Measurements from ENCODE around the gene ARL15. TPM values are rescaled to one million over a fixed set of nuclear protein-coding genes. Genes with fewer than 3 reads are reported as not detected.
"Not testable (repeated sequence)": the region's sequence is repeated elsewhere in the genome, so short reads cannot be mapped to it uniquely, and the experiment has no call there.

ARL15 gene
- total RNA-seq, 1 donor from 2014 or later: 29.5 TPM

GRCh38 chr5:54049963-54050362, 260.4 kb downstream of the ARL15 start:
- H3K27me3 ChIP-seq: no peaks in the 10 kb centered on the region
- TF ChIP-seq, protein P1, sequence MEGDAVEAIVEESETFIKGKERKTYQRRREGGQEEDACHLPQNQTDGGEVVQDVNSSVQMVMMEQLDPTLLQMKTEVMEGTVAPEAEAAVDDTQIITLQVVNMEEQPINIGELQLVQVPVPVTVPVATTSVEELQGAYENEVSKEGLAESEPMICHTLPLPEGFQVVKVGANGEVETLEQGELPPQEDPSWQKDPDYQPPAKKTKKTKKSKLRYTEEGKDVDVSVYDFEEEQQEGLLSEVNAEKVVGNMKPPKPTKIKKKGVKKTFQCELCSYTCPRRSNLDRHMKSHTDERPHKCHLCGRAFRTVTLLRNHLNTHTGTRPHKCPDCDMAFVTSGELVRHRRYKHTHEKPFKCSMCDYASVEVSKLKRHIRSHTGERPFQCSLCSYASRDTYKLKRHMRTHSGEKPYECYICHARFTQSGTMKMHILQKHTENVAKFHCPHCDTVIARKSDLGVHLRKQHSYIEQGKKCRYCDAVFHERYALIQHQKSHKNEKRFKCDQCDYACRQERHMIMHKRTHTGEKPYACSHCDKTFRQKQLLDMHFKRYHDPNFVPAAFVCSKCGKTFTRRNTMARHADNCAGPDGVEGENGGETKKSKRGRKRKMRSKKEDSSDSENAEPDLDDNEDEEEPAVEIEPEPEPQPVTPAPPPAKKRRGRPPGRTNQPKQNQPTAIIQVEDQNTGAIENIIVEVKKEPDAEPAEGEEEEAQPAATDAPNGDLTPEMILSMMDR (IDR thresholded peaks at IDR 0.05): no peak
- no peaks in the 10 kb centered on the region for H3K36me3 ChIP-seq
- H3K27ac ChIP-seq: no peak overlapping the region
- H3K4me1 ChIP-seq: no peaks in the 10 kb centered on the region
- no peak overlapping the region for H3K4me3 ChIP-seq
- ATAC-seq: no peak
- intact Hi-C loops (cut with DNase I): no loop called here
- no peak for DNase-seq
- H3K9me3 ChIP-seq: no peaks in the 10 kb centered on the region

- intact Hi-C loops (cut with DNase I): no loop called here
- H3K4me1 ChIP-seq: no peaks in the 10 kb centered on the region
Observed at GRCh38 chr5:54049144-54049543, 261.2 kb downstream of the ARL15 start.

GRCh38 chr5:54045077-54045792, 265.1 kb downstream of the ARL15 start:
- Histone ChIP-seq H3K36me3 (no peaks in the 10 kb centered on the region), H3K4me1 (no peaks in the 10 kb centered on the region), H3K4me3 (no peak overlapping the region), H3K27ac (no peak overlapping the region), H3K9me3 (no peaks in the 10 kb centered on the region), H3K27me3 (no peaks in the 10 kb centered on the region)
- TF ChIP-seq, protein P1 (IDR thresholded peaks at IDR 0.05): no peak
- ATAC-seq: peak; percentile 45
- no peak for DNase-seq
- intact Hi-C loops (cut with DNase I): no loop called here

More at GRCh38 chr5:54049144-54049543, 261.2 kb downstream of the ARL15 start:
- ATAC-seq (no peak), DNase-seq (no peak)
- Histone ChIP-seq H3K27me3 (no peaks in the 10 kb centered on the region), H3K9me3 (no peaks in the 10 kb centered on the region), H3K27ac (no peak overlapping the region), H3K4me3 (no peak overlapping the region), H3K36me3 (no peaks in the 10 kb centered on the region)
- TF ChIP-seq, protein P1 (IDR thresholded peaks at IDR 0.05): no peak

- H3K9me3 ChIP-seq; H3K27me3 ChIP-seq; H3K36me3 ChIP-seq; H3K27ac ChIP-seq; H3K4me3 ChIP-seq; intact Hi-C loops (cut with DNase I); H3K4me1 ChIP-seq; DNase-seq; ATAC-seq: not testable (repeated sequence)
Observed at GRCh38 chr5:54044276-54044675, 266.1 kb downstream of the ARL15 start.

DNA sequence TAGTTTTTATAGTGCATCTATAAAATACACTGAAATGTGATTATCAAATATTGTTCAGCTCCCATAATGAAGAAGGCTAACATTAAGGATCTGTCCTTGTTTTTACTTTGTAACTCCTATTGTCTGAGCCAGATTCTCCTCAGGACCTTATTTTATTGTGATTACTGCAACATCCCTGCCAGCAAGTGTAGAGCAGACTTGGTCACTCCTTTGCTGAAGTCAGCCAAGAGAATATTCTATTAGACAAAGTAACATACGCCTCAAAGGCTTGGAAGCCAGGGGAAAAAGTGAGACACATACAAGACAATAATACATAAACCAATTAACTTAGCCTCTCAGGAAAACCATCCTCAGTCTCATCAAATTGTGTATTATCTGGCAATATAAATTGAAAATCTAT, 269.6 kb downstream of the ARL15 start:
- H3K4me3 ChIP-seq: no peak overlapping the region
- intact Hi-C loops (cut with DNase I): no loop called here
- TF ChIP-seq, protein P1 (IDR thresholded peaks at IDR 0.05): no peak
- DNase-seq (no peak), ATAC-seq (no peak)
- H3K4me1 ChIP-seq: no peaks in the 10 kb centered on the region
- no peaks in the 10 kb centered on the region for H3K27me3 ChIP-seq
- H3K27ac ChIP-seq: no peak overlapping the region
- H3K36me3 ChIP-seq: no peaks in the 10 kb centered on the region
- no peaks in the 10 kb centered on the region for H3K9me3 ChIP-seq

DNA sequence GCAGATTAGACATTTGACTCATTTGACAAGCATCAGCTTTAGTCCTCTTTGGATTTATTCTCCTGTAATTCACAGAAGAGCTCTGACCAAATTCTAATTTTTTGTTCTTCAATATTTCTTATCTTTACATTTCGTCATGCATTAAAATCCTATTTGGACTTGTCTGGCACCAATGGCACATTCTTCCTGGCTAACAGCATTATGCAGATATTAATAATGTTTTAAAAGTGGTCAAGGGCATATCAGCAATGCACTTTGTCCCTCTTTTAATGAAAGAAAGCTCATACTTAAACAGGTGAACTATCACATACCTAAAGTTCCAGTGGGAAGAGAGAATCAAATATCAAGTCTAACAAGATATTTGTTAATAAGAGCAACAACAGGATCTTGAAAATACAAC, 270.4 kb downstream of the ARL15 start:
- Histone ChIP-seq H3K9me3 (no peaks in the 10 kb centered on the region), H3K4me1 (no peaks in the 10 kb centered on the region), H3K27ac (no peak overlapping the region), H3K36me3 (no peaks in the 10 kb centered on the region), H3K27me3 (no peaks in the 10 kb centered on the region), H3K4me3 (no peak overlapping the region)
- TF ChIP-seq, protein P1 (IDR thresholded peaks at IDR 0.05): no peak
- ATAC-seq (no peak), DNase-seq (no peak)
- intact Hi-C loops (cut with DNase I): no loop called here
